KMS-11 (cell line): Measurements from ENCODE around the gene DNAJC5G.

Experiments used
- H2AFZ ChIP-seq: fragments of 200-600 bp; sonication (generic); 2 replicates; pipeline ENCODE4 v1.6.1; 2016; ENCODE audit warnings: antibody characterized with exemption, mixed run types, low read depth
- H3K27ac ChIP-seq: fragments of 200-600 bp; sonication (generic); 2 replicates; pipeline ENCODE4 v1.6.1; 2016; ENCODE audit warnings: mild to moderate bottlenecking, mixed run types
- H3K27me3 ChIP-seq: fragments of 200-600 bp; sonication (generic); 2 replicates; pipeline ENCODE4 v1.6.1; 2017; ENCODE audit warnings: mild to moderate bottlenecking, low read depth, mixed run types, moderate library complexity; ENCODE audit not compliant: insufficient read depth
- H3K36me3 ChIP-seq: fragments of 200-600 bp; sonication (generic); 2 replicates; pipeline ENCODE4 v1.6.1; 2017; ENCODE audit warnings: mild to moderate bottlenecking, mixed run types; ENCODE audit not compliant: insufficient read depth
- H3K4me1 ChIP-seq: fragments of 200-600 bp; sonication (generic); 2 replicates; pipeline ENCODE4 v1.6.1; 2016; ENCODE audit warnings: mild to moderate bottlenecking, low read depth, mixed run types; ENCODE audit not compliant: poor library complexity, severe bottlenecking
- H3K4me2 ChIP-seq: fragments of 200-600 bp; sonication (generic); 2 replicates; pipeline ENCODE4 v1.7.0; 2016; ENCODE audit warnings: mild to moderate bottlenecking, mixed run types
- H3K4me3 ChIP-seq: fragments of 200-600 bp; sonication (generic); IDR thresholded peaks from 2 replicates; pipeline ENCODE4 v1.6.1; 2017; ENCODE audit warnings: low read depth, low read length, mixed read lengths; ENCODE audit not compliant: insufficient read depth
- H3K79me2 ChIP-seq: fragments of 200-600 bp; sonication (generic); 2 replicates; pipeline ENCODE4 v1.6.1; 2016; ENCODE audit warnings: low read depth, mixed run types; ENCODE audit not compliant: insufficient read depth
- H3K9ac ChIP-seq: fragments of 200-600 bp; sonication (generic); 2 replicates; pipeline ENCODE4 v1.6.1; 2016; ENCODE audit warnings: mild to moderate bottlenecking, mixed run types
- H4K20me1 ChIP-seq: fragments of 200-600 bp; sonication (generic); 2 replicates; pipeline ENCODE4 v1.6.1; 2016; ENCODE audit warnings: mild to moderate bottlenecking, mixed run types; ENCODE audit not compliant: insufficient read depth
- CTCF ChIP-seq: fragments of 200-600 bp; sonication (generic); conservative IDR thresholded peaks from 2 replicates; pipeline ENCODE4 v1.6.1; 2017; ENCODE audit warnings: low read depth, mild to moderate bottlenecking, antibody characterized with exemption, low read length, moderate library complexity, mixed read lengths

The DNAJC5G gene

GRCh38 chr2:27306573-27307286, 31.5 kb downstream of the DNAJC5G start:
- Histone ChIP-seq H3K4me2 (no peak overlapping the region), H3K4me1 (peaks cover 7% of the 10 kb centered on the region), H3K4me3 (no peak overlapping the region), H3K36me3 (no peaks in the 10 kb centered on the region), H3K9ac (no peak overlapping the region), H3K79me2 (no peaks in the 10 kb centered on the region), H3K27me3 (no peaks in the 10 kb centered on the region), H3K27ac (no peak overlapping the region), H4K20me1 (no peaks in the 10 kb centered on the region), H2AFZ (no peak overlapping the region)
- TF ChIP-seq CTCF: no peak

- no peak overlapping the region for H2AFZ ChIP-seq
- no peaks in the 10 kb centered on the region for H3K27me3 ChIP-seq
- no peak overlapping the region for H3K27ac ChIP-seq
- H4K20me1 ChIP-seq: no peaks in the 10 kb centered on the region
- H3K79me2 ChIP-seq: no peaks in the 10 kb centered on the region
- H3K4me3 ChIP-seq: no peak overlapping the region
- no peak overlapping the region for H3K9ac ChIP-seq
- H3K4me1 ChIP-seq: peaks cover 7% of the 10 kb centered on the region
- no peaks in the 10 kb centered on the region for H3K36me3 ChIP-seq
- no peak overlapping the region for H3K4me2 ChIP-seq
- no peak for TF ChIP-seq CTCF
These were observed 32.0 kb downstream of the DNAJC5G start for GRCh38 chr2:27307287-27307544.

GRCh38 chr2:27307545-27308358, 32.5 kb downstream of the DNAJC5G start:
- Histone ChIP-seq H3K4me3 (no peak overlapping the region), H4K20me1 (no peaks in the 10 kb centered on the region)

GRCh38 chr2:27308359-27308881, 33.2 kb downstream of the DNAJC5G start, which contains the start of gene UCN:
UCN (minus strand) TSS chr2:27308445; CDS start chr2:27307895, 550 bp downstream.
- no peak for TF ChIP-seq CTCF
- Histone ChIP-seq H4K20me1 (no peaks in the 10 kb centered on the region), H3K9ac (no peak within 1 kb of the TSS), H3K27ac (no peak within 1 kb of the TSS), H3K4me2 (no peak within 1 kb of the TSS), H3K4me3 (no peak within 1 kb of the TSS), H3K36me3 (no peaks in the 10 kb centered on the region), H3K27me3 (no peaks in the 10 kb centered on the region), H3K4me1 (no peaks in the 10 kb centered on the region), H3K79me2 (no peaks in the 10 kb centered on the region), H2AFZ (no peak within 1 kb of the TSS)

More at GRCh38 chr2:27307545-27308358, 32.5 kb downstream of the DNAJC5G start:
- Histone ChIP-seq H3K36me3 (no peaks in the 10 kb centered on the region), H3K27me3 (no peaks in the 10 kb centered on the region), H2AFZ (no peak overlapping the region), H3K27ac (no peak overlapping the region), H3K4me2 (no peak overlapping the region), H3K4me1 (peaks cover 4% of the 10 kb centered on the region), H3K9ac (no peak overlapping the region), H3K79me2 (no peaks in the 10 kb centered on the region)
- no peak for TF ChIP-seq CTCF
